HG03565 (cell line): ENCODE results near the gene PAX2.

Experiments used
- ATAC-seq: cut with Tn5 transposase; IDR thresholded peaks from one replicate; pipeline ENCODE4 v1.9.1; 2021; ENCODE audit warnings: mild to moderate bottlenecking, moderate library complexity; ENCODE audit not compliant: unreplicated experiment

Gene PAX2

DNA sequence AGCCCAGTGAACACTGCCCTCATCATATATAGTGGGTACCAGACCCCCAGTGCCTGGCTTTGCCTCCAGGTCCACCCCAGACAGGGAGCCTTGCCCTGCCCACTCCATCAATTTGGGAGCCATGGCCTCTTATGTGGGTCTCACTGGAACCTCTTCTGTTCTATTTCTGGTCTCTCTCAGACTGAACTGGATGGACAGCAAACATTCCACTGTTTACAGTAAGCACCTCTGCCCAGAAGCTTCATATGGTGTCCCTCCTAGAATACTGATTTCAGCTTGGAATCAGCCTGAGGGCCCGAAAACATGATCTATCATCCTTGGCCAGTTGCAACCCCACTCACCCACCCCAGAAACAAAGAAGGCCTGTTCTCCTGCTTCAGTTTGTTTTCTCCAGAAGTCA is 86.4 kb downstream of the PAX2 start:
- ATAC-seq, result no peak

DNA sequence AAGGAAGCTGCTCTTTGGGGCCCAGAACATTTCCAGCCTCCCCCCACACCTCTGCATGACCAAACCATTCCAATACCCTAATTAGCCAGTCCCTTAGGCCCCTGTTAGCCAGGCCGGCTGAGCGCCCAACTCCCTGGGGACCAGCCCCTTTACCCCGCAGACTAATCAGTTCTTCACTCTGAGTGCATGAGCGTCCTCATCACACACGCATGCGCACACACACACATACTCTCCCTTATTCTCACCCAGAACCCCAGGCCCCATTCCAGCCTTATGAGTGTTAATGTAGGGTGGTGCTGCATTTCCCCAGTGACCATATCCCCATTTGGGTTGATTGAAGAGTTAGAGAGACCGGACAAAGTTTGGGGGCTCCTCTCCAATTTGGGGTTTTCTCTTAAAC is 90.4 kb downstream of the PAX2 start:
- ATAC-seq, result no peak

DNA sequence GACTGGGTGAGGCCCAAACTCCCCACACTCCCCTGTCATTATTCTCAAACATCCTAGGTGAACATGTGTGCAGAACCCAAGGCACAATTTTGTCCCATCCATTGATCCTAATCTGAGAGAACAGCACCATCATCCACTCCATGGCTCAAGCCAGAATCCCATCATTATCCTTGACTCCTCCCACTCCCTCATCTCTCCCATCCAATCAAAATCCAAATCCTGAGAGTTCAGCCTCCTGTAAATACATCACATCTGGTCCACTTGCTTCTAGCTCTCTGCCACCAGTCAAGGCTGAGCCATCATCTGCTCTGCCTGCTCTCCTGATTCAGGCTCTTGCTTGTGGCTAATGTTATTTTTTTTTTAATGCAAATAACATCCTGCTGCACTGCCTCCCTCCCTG is 91.5 kb downstream of the PAX2 start:
- ATAC-seq, result no peak

DNA sequence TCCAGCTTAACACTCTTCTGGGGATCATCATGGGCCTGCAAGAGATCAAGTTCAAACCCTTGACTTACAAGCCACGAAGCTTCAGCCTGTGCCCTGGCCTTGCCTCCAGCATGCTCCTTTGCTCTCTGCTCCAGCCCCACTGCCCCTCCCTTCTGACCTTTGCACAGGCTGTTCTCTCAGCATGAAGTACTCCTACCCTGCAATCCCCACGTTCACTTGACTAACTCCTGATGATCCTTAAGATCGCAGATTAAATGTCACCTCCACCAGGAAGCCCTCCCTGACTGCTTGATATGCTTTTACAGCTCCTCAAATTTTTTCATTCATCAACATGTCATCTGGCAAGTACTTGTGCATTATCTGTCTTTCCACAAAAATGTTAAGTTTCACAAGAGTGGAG is 91.9 kb downstream of the PAX2 start:
- ATAC-seq, result no peak

DNA sequence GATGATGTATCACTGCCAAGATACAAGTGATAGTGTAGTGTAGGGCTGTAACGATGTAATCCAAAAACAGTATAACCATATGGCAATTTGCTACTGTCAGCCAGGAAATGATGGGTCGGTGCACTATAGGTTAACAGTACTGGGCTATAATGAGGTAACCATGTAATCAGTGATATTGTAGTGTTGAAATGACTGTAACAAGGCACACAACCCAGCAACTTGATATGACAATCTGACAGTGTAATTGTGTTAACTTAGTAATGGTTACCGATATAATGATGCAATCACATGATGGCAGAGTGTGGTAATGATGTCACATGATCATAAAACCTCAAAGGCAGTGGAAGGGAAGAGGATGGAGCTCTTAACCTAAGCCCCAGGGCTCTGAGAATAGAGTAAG is 93.6 kb downstream of the PAX2 start:
- no peak for ATAC-seq

DNA sequence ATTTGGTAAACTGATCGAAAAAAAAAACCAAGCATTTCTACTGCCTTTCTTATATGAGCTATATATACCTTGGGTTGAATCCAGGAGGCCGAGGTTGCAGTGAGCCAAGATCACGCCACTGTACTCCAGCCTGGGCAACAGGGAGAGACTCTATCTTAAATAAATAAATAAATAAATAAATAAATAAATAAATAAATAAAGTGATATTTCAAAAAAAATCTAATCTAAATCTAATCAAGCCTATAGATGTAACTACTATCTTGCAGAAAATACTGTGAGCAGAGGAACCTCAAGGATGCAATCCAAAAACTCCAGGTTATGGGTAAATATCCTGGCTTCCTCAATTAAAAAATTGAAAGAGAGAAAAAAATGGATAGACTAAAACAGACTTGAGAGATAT is 96.1 kb downstream of the PAX2 start:
- ATAC-seq, result no peak

DNA sequence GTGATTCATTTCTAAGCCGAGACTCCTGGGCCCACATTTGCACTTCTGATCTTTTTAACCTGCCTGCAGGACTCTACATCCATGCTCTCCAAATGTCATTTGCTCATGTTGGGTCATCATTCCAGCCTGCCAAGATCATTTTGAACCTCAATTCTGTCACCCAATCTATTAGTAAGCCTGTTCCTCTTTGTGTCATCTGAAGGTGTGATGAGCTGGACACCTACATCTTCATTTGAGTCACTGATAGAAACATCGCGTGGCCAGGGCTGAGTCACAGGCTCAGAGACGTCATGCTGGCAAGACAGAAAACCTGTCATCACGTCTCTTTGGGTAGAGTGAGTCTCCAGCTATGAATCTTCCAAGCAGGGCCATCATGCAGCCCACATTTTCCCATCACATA is 102.1 kb downstream of the PAX2 start:
- no peak for ATAC-seq

DNA sequence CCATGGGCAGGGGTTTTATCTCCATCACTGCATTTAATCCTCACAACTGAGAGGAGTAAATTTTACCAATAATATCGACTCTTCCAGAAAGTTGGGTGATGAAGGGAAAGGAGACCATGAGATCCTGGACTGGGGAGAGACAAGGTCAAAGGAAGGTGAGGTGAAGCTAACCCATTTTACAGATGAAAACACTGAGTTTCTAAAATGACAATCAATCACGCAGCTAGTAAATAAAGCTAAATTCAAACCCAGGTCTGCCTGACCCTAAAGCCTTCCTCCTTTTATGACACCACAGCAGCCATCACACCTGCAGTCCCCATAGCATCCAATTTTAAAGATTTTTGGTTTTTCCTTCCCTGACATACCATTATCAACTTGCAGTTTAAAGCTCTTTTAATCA is 103.4 kb downstream of the PAX2 start:
- no peak for ATAC-seq

DNA sequence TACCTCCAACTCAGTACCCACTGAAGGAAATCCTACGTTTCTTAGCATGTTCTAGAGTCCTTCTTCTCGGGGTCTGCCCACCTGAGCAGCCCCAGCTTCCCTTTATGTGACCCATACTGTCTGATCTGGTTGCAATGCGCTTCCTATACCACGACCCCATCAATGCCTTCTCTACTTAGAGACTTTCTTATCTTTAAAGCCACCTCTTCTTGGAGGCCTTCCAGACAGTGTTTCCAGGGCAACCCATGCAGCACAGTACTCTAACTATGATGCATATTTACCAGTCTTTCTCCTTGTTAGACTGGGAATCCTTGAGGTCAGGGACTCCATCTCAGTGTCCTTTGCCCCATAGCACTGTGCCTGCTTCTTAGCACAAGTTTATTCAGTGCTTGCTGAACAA is 112.9 kb downstream of the PAX2 start:
- ATAC-seq, result no peak

DNA sequence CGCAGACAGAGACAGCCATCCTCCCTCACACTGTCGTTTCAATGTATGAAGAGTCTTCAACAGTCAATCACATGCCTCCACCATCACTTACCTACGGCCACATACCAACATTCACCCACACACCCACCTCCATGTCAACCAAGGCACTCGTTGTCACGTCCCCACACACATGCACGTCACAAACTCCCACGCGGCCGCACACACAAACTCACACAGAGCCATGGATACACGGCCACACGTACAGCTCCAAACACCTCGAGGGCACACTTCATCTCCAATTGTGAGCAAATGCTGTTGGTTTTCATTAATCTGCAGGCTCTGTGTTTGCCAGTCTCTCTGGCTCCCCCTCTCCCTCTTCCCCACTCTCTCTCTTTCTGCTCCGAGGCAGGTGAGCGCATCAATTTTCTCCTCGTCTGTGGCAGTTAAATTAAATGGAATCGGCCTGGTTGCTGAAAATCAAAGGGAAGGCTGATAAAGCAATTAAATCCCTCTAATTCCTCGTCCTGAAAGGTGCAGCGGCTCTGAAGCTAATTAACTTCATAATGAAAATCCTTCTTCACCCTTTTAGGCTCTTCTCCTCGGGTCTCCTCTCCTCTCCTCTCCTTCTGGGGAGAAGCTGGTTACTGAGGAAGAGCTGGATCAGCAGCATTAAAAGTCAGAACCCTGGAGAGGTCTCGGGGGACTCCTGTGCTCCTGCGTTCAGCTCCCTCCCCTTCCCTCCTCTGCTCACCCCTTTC is 113.5 kb downstream of the PAX2 start:
- ATAC-seq, result no peak

DNA sequence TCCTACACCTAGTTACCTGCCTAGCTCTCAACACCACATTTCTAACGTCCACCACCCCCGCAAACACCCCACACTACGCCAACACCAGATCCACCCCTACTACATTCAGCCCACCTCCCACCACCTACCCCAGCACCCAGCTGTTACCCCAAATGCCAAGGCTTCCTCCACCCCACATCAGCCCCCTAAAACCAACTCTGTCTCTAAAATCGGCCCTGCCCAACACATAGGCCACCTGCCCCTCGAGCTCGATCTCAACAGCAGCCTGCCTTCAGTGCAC is 114.0 kb downstream of the PAX2 start:
- no peak for ATAC-seq

DNA sequence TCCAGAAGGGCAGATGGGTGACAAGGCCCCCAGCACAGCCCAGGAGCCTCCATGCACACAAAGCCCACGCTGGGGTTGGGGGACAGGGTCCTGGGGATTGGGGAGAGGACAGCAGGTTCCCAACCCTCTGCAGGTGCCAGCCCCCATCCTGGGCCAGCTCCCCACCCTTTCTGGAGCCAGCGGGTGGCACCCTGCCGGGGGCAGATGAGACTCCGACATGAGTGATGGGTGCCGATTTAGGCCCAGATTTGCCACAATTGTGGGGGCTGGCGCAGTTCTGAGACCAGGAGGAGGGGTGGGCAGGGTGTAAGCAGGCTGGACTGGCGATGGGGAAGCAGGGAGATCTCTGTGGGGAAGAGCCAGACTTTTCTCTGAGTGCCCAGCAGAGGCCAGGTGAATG is 118.1 kb downstream of the PAX2 start:
- ATAC-seq, result no peak

DNA sequence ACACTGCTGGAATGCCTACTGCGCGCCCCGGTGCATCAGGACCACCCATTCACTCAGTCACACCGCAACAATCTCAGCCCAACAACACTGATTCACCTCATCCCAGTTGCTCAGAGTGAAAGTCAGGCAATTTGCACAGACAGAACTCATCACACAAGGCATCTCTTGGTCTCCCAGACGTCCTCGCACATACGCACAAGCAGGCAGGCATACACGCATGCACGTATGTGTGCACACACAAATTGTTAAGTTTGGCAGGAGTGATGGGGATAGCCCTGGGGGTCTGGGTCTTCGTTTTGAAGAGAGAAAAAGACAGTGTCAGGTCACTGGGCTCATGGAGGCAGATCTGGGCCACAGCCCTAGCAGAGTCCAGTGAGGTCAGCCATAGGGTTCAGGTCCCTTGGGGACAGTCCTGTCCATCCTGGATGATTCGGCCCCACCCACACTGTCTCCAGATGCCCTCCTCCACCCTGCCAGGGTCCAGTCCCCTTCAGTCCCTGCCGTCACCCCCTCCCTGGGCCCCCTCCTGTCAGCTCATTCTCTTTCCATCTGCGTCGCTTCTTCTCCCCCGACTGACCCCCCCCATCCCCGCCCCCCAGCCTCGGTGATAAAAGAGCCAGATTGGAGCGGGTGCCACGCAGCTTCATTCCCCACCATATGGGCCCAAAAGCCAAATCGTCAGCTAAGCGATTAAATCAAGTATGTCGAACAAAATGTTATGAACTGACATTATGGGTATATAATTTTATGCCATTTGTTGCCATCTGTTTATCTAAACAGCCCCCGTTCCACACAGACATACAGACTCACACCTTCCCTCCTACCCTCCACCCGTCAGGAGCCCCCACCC is 118.9 kb downstream of the PAX2 start:
- ATAC-seq, result no peak

DNA sequence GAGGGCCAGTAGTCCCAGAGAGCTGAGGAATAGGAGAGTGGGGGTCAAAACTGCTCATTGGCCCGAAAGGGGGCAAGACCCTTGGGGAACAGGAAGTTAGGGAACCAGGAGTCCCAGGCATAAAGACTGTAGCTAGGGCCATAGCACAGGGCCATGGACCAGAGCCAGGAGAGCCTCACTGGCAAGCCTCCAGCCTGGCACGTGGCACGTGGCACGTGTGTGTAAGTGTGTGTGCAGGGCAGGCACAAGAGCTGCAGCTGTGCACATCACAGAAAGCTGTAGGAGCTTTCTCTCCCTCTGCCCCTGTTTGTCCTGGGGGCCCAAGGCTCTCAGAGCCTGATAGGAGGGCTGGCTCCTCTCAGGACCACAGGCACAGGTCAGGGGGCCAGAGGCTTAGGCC is 119.6 kb downstream of the PAX2 start:
- ATAC-seq, result no peak

DNA sequence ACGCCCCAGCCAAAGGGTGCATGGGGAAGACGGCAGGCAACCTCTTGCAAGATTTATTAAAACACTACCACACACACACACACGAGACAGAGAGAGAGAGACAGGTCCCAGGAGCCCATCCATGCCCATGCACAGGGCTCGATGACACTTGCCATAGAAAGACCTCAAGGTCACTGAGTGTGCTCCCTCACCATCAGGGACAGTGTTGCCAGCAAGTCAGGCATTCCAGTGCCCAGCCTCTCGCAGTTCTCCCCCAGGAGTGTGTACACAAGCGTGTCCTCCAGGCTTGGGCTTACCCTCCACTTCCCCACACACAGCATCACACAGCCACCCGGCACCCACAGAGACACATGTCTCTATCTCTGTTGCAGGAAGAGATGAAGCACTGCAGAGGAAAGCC is 120.6 kb downstream of the PAX2 start:
- ATAC-seq, result no peak

DNA sequence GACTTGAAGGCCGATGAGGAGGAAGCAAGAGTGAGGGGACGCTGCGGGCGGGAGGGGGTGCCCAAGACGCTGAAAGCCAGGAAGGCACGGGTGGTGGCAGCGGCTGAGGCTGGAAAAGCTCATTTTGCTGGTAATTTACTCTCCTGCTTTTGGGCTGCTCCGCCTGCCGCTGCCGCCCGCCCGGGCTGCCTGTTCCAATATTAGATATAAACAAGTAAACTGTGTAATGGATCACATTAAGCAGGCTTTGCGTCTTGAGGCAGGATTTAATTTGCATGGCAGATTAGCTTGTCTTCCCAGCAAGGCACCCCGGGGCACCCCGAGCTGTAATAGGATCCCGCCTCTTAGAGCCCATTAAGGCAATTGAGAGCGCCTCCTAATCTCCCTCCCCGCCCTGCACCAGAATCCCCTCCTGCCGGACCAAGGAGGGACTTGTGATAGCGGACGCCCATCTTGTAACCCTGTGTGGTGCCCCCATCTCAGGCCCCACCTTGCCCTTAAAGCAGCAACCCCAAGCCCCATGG is 121.3 kb downstream of the PAX2 start:
- no peak for ATAC-seq

DNA sequence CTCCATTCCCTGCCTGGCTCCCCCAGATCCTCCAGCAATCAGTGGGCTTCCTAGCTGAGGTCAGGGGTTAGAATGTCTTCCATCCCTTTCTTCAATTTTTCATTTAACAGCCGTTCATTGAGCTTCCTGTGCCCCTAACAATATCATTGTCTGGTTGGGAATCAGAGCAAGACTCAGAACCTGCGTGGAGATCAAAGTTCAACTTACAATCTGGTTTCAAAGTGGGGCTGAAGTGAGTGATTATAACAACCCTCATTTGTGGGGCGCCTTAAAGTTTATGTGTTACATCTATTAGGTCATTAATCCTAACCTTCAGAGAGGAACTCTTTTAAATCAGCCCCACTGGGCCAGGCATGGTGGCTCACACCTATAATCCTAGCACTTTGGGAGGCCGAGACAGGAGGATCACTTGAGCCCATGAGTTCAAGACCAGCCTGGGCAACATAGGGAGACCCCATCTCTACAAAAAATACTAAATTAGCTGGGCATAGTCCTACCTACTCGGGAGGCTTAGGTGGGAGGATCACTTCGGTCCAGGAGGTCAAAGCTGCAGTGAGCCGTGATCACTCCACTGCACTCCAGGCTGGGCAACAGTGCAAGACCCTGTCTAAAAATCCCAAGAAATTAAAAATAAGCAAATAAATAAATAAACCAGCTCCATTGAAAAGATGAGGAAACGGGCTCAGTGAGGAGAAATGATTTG is 122.0 kb downstream of the PAX2 start:
- no peak for ATAC-seq

DNA sequence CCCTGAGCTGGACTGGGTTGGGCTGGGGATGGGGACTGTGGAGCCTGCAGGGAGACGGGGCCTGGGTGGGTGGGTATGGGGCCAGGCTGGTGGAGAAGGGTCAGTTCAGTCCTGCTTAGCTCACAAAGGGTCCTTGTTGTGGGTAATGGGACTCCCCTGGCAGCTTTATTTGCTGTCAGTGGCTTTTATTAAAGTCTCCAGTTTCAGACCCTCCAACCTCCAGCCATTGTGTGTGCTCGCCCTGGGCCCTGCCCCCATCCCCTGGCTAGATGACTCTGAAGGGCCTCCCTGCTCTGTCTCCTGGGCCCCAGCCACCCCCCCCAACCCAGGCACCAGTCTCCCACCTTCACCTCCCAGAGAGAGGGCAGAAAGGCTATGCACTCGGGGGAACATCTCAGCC is 123.0 kb downstream of the PAX2 start:
- no peak for ATAC-seq

DNA sequence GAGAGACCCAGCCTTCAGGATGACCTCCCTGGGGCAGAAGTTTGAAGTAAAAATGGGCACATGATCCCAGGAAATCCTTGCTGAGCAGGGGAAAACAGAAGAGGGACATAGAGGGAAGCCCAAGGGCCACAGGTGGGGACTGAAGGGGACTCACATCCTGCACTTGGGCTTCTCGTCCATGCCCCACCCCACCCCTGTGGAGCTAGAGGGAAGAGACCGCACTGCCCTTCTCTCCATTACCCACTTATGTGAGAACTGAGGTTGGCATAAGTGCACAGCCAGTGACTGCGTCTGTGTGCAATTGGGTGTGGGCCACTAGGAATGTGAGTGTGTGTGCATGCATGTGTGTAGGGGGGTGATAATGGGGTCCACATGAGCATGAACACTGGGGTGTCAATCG is 124.0 kb downstream of the PAX2 start:
- ATAC-seq, result no peak

DNA sequence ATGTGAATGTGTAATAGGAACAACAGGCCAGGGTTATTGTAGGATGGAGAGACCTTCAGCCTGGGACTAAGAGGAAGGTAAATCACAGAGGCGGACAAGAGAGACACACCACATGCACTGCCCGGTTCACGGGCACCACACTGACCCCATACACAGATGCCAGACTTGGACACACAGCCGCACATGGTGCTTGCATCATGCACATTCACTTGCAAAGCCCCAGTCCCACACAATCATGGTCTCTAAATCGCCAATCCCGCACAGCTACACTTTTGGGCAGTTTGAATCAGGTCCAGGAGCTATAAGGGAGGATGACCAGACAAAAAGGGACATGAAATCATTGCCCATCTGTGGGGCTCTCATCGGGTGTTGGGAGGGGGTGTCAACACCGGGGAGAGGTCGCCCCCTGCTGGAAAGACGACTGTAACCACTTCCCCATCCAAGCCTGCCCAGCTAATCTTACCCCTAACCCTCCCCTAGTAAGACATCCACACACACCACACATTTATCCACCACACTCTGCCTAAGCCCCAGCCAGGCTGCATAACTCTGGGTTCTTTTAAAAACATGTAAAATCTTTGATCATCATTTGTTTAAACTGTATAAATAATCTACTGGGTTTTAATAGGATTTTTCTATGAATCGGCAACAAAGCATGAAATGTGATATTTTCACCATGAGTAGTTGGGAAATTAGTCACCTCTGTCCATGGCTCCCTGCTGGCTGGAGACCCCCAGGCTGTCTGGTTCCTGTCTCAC is 126.8 kb downstream of the PAX2 start:
- ATAC-seq, result no peak

DNA sequence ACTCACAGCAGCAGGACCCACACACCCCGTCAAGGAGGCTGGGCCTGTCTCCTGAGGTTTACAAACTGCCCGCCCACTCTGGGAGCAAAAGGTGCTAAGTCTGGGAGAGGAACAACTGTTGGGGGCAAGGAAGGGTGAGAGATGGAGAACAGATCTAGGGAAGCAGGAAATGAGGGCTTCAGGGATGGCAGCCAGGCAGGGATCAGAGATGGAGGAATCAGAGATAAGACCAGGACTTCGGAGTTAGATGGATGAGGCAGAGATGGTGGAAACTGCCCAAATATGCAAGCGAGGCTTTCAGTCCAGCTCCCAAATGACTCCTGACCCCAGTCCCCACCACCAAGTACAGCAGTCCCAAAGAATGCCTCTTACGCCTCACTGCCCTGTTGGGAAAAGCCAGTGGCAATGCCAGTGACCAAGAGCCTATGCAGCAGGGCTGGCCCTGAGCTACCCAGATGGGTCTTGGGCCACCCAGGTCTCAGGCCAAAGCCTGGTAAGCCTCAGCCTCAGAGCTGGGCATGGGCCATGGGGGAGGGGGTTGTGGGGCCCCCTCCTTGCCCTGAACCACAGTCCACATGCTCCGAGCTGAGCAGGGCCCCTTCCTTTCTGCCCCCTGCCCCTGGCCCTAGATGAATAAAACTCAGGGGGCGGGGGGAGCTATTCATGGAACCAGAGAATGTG is 127.9 kb downstream of the PAX2 start:
- no peak for ATAC-seq
